Ramos (cell line): ENCODE results near the gene COX6A2.

Source experiments
- in situ Hi-C: fragments of 300-500 bp; cut with MboI; formaldehyde crosslinking; loops from one replicate; pipeline ENCODE4 v1.14.3; 2022; ENCODE audit warnings: low sequenced_read_pairs; ENCODE audit not compliant: unreplicated experiment

COX6A2 gene

DNA sequence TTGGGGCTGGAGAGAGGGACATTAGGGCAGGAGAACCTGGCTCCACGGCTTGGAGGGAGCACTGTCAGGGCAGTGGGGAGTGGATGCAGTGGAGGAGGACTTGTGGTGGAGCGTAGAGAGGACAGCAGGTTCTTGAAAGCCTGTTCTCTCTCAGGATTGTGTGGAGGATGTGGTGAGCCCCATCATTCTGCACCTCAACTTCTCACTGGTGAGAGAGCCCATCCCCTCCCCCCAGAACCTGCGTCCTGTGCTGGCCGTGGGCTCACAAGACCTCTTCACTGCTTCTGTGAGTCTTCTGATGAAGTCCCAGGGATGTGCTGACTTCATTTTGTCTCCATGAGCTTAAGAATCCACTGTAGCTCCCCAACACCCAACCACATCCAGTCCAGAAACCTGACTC, 13.5 kb downstream of the COX6A2 start:
- in situ Hi-C loops = no loop called here

DNA sequence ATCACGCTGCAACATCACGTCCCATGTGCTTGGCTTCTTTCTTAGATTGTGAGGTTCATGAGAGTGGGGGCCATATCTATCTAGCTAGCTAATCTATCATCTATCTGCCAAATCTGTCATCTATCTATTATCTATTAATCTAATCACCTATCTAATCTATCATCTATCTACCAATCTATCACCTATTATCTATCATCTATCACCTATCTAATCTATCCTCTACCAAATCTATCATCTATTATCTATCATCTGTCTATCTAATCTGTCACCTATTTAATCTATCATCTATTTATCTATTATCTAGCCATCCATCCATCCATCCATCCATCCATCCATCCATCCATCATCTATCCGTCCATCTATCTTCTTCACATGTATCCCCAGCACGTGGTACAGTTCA, 14.2 kb downstream of the COX6A2 start:
- in situ Hi-C loops = no loop called here

DNA sequence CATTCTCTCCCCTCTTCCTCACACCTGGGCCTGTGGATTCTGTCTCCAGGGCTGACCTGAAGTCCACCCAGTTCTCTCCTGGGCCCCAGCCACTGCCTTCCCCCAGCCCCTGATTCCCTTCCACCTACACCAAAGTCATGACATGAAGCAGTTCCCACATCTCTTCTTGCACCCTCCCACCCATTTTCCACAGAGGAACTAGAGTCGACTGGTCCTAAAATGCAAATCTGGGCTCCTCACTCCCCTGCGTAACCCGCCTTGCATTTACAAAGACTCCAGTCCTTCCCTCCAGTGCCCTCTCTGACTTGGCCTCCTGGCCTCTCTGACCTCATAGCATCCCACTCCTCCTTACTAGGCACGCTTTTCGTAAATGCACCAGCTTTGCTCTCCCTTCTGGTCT, 14.8 kb downstream of the COX6A2 start:
- in situ Hi-C loops = no loop called here

DNA sequence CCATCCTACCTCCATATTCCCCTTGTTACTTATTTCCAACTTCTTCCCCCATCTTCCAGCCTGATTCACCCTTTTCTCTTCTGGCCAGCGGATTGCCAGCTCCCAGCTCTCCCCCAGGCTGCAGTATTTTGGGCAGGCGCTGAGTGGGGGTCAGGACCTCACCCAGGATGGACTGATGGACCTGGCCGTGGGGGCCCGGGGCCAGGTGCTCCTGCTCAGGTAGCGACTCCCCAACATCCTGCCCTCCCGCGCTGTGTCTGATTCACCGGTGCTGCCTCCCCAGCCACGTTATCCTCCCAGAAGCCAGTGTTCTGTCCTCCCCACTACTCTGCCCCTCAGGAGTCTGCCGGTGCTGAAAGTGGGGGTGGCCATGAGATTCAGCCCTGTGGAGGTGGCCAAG, 15.4 kb downstream of the COX6A2 start:
- in situ Hi-C loops = no loop called here

DNA sequence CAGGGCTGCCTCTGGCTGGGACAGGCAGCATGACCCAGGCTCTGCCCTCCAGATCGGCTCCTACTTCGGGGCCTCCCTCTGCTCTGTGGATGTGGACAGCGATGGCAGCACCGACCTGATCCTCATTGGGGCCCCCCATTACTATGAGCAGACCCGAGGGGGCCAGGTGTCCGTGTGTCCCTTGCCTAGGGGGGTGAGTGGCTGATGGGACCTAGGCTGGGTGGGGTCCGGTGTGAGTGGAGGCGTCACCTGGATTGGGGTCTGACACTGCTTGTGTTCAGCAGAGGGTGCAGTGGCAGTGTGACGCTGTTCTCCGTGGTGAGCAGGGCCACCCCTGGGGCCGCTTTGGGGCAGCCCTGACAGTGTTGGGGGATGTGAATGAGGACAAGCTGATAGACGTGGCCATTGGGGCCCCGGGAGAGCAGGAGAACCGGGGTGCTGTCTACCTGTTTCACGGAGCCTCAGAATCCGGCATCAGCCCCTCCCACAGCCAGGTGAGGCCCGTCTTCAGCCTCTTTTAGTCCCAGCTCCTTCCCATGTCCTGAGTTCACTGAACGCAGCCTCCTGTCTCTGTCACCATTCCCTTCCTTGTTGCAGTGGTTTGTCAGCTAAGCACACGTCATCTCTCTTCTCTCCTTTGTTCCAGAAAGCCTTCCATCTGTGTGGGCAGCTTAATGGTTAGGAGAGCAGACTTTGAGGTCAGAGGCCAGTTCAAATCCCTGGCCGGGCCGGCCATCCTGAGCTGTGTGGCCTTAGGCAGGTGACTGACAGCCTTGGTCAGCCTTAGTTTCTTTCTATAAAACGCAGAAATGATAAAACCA, 16.9 kb downstream of the COX6A2 start:
- in situ Hi-C loops = no loop called here

DNA sequence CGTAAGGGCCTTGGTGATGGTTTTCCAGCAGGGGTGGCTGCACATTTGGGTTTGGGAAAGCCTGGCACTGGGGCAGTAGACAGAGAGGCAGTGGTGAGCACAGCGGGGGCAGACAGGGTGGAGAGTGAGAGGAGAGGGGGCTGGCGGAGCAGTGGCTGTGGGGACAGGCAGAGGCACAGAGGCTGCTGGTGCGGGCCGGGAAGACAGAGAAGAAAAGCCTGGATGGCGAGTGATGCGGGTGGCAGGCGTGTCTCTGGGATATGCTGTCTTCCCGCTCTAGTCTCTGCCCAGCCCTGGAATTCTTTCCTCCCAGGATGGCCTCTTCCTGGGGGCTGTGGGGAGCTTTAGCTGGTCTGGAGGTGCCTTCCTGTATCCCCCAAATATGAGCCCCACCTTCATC, 18.1 kb downstream of the COX6A2 start:
- in situ Hi-C loops = no loop called here

DNA sequence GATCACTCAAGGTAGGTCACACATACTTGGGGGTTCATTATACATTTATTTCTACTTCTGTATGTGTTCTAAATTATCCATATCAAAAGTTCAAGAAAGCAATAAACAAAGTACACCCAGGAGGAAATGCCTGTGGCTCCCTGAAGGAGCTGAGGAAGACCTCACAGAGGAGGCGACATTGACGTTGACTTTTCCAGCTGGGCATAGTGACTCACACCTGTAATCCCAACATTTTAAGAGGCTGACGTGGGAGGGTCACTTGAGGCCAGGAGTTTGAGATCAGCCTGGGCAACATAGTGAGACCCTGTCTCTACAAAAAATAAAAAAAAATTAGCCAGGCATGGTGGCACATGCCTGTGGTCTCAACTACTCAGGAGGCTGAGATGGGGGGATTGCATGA, 18.7 kb downstream of the COX6A2 start:
- in situ Hi-C loops = no loop called here

DNA sequence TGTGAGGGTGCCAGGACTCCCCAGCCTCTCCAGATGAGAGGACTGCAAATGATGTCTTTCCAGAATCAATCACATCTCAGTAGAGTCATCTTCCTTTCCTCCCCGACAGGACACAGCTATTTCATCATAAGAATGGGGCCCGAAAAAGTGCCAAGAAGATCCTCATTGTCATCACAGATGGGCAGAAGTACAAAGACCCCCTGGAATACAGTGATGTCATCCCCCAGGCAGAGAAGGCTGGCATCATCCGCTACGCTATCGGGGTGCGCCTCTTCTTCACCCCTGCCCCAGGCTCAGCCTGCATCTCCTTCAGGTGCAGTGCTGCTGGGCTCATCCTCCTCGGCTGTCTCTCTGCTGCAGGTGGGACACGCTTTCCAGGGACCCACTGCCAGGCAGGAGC, 20.8 kb downstream of the COX6A2 start:
- in situ Hi-C loops = no loop called here

DNA sequence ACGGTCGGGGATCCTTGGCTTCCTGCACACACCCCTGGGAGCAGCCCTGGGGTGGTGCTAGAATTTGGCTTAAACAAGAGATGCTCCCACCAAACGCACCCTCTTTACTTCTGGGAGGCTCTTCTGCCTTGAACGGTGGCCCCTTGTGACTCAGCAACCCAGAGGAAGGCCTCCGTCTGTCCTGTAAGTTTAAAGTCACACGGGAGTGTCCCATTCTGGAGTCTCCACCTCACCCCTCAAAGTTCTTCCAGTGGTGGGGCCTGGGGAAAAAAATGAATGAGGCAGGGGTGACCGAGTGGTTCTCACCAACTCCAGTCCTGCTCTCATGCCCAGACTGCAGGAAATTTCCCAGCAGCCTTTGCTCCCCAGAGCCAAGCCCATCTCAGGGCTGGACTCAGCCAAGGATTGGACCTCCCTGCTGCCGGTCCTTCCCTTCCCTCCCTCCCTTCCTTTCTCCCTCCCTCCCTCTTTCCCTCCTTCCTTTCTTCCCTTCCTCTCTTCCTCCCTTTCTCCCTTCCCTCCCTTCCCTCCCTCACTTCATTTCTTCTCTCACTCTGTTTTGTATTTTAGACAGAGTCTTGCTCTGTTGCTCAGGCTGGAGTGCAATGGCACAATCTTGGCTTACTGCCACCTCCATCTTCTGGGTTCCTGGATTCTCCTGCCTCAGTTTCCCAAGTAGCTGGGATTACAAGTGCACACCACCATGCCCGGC, 23.7 kb downstream of the COX6A2 start:
- in situ Hi-C loops = no loop called here

DNA sequence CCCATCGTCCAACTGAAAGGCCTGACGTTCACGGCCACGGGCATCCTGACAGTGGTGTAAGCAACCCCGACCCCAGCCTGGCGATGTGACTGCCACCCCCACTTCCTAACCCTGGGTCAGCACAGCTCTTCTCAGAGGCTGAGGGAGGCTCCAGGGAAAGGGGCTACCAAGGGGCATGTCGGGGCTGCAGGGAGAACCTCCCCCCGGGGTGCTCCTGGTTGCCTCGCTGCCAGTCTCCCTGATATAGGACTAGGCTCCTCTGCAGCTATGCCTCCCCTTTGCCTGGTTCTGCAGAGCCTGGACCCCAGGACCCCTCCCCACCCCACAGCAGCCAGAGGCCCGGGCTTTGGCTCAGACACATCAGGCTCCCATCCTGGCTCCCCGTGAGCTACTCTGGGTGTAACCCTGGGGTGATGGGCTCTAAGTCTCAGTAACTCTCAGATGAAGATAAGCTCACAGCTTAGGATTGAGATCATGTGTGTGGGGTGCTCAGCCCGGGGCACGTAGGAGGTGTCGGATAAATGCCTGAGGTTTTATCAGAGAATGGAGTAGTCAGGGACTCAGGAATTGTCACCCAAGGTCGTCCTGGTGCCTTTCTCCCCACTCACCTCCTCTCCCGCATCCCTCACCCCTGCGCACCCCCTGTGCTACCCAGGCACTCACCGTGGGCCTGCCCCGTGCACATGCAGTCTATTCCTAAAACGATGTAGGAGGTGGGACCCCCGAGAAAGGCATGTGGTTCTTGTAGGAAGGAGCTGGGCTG, 24.4 kb downstream of the COX6A2 start:
- in situ Hi-C loops = no loop called here

DNA sequence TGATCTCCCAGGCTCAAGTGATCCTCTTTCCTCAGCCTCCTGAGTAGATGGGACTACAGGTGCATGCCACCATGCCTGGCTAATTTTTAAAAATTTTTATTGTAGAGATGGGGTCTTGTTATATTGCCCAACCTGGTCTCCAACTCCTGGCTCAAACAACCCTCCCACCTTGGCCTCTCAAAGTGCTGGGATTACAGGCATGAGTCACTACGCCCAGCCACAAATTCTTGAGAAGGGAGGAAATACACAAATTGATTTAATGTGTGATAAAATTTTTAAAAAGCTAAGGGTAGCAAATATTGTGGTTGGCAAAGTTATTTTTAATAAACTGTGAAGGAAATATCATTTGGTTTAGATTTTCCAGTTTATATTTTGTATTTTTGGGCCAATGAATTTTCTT, 25.5 kb downstream of the COX6A2 start:
- in situ Hi-C loops = no loop called here

DNA sequence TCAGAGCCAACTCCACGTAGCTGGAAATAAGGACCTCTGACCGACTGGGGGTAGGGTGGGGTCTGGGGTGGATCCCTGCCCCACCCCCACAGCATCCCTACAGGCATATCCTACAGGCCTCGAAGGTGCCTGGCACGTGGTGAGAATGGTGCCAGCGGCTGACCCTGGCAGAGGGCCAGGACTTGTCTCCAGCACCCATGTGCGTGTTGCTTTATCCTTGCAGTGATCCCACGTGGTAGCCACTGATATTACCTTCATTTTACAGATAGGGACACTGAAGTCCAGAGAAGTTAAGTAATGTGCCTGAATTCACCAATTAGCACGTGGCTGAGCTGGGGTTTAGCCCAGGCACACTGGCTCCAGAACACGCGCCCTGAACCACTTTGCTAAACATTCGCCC, 26.7 kb downstream of the COX6A2 start:
- in situ Hi-C loops = no loop called here

DNA sequence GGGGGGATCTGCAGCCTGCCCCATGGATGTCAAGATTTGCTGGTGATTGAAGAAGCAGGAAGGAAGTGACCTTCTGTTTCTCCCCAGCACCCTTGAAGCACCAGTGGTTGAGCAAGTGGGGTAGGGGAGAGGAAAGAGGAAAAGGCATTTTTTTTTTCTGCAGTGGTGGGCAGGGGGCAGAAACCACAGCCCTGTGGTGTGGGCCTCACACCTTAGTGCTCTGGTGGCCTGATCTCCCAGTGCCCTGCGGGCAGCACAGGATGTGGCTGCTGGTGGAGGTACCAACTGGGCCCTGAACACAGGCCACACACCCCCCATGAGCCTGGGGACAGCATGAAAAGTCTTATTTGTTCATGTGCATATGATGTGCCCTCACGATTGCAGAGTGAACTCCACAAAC, 28.0 kb downstream of the COX6A2 start:
- in situ Hi-C loops = no loop called here

DNA sequence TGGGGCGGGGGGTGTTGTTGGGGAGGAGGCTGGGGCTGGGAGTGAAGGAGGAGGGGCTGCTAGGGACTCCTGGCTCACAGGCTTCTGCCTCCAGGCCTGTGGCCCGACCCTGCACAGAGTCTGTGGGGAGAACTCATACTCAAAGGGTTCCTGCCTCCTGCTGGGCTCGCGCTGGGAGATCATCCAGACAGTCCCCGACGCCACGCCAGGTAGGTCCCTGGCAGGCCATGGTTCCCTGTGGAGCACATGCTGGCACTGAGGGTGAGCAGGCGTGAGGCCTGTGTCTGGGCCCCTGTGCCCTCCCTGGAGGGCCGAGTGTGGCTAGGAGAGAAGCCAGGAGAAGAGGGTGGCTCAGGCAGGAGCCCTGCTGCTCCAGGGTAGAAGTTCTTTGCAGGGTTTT, 30.5 kb downstream of the COX6A2 start:
- in situ Hi-C loops = no loop called here

DNA sequence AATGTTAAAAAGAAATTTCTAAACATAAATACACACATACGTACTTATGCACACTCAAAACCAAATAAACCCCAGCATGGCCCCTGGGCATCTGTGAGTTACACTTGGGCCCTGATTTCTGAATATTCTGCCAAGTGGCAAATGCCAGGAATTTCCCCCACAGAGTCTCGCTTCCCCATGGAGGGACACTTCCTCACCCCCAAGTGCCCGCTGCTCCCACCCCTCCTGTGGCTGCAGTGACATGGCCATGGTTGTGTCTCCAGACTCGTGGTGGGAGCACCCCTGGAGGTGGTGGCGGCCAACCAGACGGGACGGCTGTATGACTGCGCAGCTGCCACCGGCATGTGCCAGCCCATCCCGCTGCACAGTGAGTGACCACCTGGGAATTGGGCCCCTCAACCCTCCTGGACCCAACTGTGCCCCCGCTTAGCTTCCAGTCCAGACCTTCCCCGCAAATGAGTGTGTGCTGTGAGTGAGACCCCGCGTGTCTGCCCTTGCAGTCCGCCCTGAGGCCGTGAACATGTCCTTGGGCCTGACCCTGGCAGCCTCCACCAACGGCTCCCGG, 31.0 kb downstream of the COX6A2 start:
- in situ Hi-C loops = no loop called here

DNA sequence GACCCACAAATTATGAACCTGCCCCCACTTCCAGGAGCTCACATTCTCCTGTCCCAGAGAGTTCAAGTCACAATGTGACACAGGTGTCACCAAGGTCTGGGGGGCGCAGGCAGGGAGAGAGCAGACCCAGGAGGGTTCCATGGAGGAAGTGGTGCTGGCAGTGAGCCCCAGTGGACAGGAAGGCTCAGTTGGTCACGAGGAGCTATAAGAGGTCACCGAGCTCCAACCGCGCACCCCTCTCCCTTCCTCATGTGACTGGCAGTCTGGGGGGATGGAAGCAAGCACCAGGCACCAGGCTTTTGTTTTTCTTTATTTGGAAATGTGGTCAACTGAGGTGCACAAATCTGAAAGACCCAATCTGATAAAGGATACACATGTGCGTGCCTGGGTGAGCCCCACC, 32.5 kb downstream of the COX6A2 start:
- in situ Hi-C loops = no loop called here

DNA sequence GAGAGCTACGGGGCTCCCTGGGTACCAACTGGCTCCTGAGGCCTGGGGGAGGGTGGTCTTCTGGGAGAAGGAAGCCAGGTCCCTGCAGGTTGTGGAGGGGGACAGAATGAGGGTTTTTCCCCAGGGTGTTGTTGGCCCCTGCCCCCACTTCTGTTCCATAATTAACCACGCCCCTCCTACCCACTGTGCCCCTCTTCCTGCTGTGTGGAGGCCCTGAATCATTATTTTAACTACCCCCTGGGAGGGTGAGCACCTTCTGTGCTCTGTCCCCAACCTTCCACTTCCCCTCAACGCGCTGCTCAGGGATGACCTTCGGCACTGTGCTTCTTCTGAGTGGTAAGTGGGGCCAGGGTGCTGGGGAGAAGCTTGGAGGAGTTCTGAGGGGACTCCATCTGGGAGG, 35.1 kb downstream of the COX6A2 start, which contains the start of gene ITGAD:
ITGAD (plus strand) TSS at position 280 of the 400 bp plus-strand sequence; CDS start at position 306, 26 bp downstream.
- in situ Hi-C loops = no loop called here

DNA sequence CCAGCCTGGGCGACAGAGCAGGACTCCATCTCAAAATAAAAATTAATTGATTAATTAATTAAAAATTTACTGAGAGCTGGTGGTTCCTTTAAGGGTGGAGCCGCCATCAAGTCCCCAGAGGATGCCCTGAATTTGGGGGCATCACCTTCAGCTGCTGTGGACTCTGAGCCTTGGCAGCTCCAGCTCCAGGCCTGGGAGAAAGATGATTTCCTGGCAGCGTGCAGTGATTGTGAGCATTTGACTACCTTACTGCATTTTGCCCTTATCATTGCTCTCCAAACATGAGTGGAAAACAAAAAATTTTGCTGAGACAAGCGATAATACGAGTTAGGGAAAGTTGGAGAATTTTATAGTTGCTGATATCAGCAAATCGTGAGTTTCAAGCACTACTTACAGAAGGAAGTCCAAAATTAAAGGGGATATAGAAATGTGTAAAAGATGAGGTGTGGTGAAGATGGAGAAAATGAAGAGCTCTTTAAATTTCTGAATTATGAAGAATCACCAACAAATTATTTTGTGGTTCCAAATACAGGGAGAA, 37.6 kb downstream of the COX6A2 start:
- in situ Hi-C loops = no loop called here

DNA sequence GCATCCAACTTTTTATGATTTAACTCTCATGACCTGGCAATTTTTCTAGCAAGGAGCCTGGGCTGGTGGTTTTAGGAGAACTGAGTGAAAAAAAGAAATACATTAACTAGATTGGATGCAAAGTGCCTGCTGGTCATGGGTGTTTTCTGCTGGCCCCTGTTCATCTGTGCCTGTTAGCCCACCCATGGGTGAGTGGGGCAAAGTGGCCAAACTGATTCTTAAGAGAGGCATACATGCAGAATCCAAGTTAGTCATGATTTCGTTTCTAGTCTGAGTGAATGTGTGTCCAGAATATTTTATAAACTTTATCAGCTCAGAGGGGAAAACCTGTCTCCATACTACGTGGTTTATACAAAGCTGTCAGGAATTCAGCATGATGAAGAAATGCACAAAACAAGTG, 39.6 kb downstream of the COX6A2 start:
- in situ Hi-C loops = no loop called here

DNA sequence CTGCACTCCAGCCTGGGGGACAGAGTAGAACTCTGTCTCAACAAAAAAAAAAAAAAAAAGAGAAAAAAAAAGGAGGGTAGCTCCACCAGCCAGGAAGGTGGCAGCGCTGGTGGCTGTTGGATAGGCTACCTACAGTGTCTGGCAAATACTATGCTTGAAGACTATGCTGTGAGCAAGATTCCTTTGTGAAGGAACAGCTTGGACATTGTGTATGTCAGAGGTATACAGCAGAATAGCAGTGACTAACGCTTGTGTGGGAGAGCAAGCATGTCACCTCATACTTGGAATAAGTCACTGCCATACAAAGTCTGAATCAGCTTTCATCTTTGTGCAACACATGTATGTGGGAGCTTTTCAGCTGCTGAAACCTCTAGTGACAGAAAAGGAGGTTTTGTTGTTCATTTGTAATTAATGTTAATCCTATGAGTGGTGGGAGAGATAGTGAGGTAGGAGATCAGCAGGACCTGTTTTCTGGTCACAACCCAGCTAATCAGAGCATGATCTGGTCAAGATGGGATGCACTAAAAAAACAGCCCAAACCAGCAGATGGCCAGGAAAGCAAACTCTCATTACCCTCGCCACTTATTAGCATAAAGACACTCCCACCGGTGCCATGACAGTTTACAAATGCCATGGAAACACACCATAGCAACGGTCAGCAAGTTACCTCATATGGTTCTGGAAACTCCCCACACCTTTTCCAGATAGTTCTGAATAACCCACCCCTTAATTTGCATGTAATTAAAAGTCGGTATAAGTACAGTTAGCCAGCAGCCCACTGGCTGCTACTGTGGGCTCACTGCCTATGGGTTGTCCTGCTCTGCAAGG, 41.8 kb downstream of the COX6A2 start:
- in situ Hi-C loops = no loop called here
